Measurements from ENCODE around the gene PTRH1. TPM values are rescaled to one million over a fixed set of nuclear protein-coding genes. Genes with fewer than 3 reads are reported as not detected.

PTRH1 gene
- total RNA-seq, 1 donor from 2014 or later: 5.4 TPM

GRCh38 chr9:127676638-127677037 is 38.8 kb downstream of the PTRH1 start:
- Histone ChIP-seq H3K36me3 (peaks cover 52 to 76% of the 10 kb centered on the region in 2 donors), H3K4me1 (no peaks in the 10 kb centered on the region), H3K9me3 (no peaks in the 10 kb centered on the region), H3K4me3 (no peak overlapping the region), H3K27me3 (no peaks in the 10 kb centered on the region), H3K27ac (no peak overlapping the region)
- intact Hi-C loops (cut with DNase I): no loop called here
- no peak for TF ChIP-seq CTCF (IDR thresholded peaks at IDR 0.05)
- DNase-seq (ENCODE audit: low spot score in 2 of 2): no peak

GRCh38 chr9:127673234-127673633 is 42.2 kb downstream of the PTRH1 start:
- Histone ChIP-seq H3K27ac (no peak overlapping the region), H3K9me3 (no peaks in the 10 kb centered on the region), H3K4me3 (no peak overlapping the region), H3K36me3 (peaks cover 41 to 60% of the 10 kb centered on the region in 2 donors), H3K27me3 (no peaks in the 10 kb centered on the region), H3K4me1 (no peaks in the 10 kb centered on the region)
- TF ChIP-seq CTCF (IDR thresholded peaks at IDR 0.05): no peak
- DNase-seq (ENCODE audit: low spot score in 2 of 2): no peak
- intact Hi-C loops (cut with DNase I): no loop called here

GRCh38 chr9:127667906-127668305 is 47.6 kb downstream of the PTRH1 start:
- Histone ChIP-seq H3K4me3 (no peak overlapping the region), H3K36me3 (peaks cover 41 to 73% of the 10 kb centered on the region in 2 donors), H3K4me1 (no peaks in the 10 kb centered on the region), H3K27me3 (no peaks in the 10 kb centered on the region), H3K27ac (no peak overlapping the region), H3K9me3 (no peaks in the 10 kb centered on the region)
- no peak for DNase-seq (ENCODE audit: low spot score in 2 of 2)
- intact Hi-C loops (cut with DNase I): no loop called here
- no peak for TF ChIP-seq CTCF (IDR thresholded peaks at IDR 0.05)

GRCh38 chr9:127667127-127667844 is 48.2 kb downstream of the PTRH1 start:
- DNase-seq (ENCODE audit: low spot score in 2 of 2): no peak
- Histone ChIP-seq H3K36me3 (peaks cover 38 to 73% of the 10 kb centered on the region in 2 donors), H3K27me3 (no peaks in the 10 kb centered on the region), H3K27ac (no peak overlapping the region), H3K4me1 (no peaks in the 10 kb centered on the region), H3K9me3 (no peaks in the 10 kb centered on the region), H3K4me3 (no peak overlapping the region)
- intact Hi-C loops (cut with DNase I): no loop called here
- TF ChIP-seq CTCF (IDR thresholded peaks at IDR 0.05): no peak

- Histone ChIP-seq H3K9me3 (no peaks in the 10 kb centered on the region), H3K27ac (no peak overlapping the region), H3K4me3 (no peak overlapping the region), H3K27me3 (no peaks in the 10 kb centered on the region), H3K4me1 (no peaks in the 10 kb centered on the region), H3K36me3 (peaks cover 24 to 73% of the 10 kb centered on the region in 2 donors)
- DNase-seq (ENCODE audit: low spot score in 2 of 2): no peak
- no peak for TF ChIP-seq CTCF (IDR thresholded peaks at IDR 0.05)
- intact Hi-C loops (cut with DNase I): no loop called here
Observed at GRCh38 chr9:127664678-127665507, 50.6 kb downstream of the PTRH1 start.

Measured in ascending aorta (tissue), 2 donors.